ENCODE data around the gene MIER1. TPM values are rescaled to one million over a fixed set of nuclear protein-coding genes. Genes with fewer than 3 reads are reported as not detected.

The MIER1 gene
- total RNA-seq, 4 donors from 2014 or later: 37.2 to 52.1 (median 43.3) TPM

DNA sequence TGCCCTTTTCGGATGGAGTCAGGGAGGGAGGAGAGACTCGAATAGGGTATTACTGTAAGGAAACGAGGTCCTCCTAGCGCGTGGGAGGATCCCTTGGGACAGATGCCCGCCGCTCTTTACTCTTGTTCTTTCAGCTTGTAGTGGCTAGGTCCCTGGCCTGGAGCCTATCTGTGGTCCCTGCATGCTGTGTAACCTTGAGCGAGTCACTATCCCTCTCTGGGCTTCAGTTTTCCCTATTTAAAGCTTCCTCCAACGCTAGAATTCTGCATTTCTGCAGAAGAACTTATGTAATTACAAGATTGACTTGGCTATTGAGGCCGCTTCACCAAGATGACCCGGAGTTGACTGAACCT lies 744 bp downstream of the MIER1 start:
- WGBS, 2 donors: 7% methylated on average over 11 of the region's 11 CpGs
- Histone ChIP-seq H3K36me3 (no peaks in the 10 kb centered on the region), H3K4me1 (peaks cover 18 to 28% of the 10 kb centered on the region in 2 donors), H3K9me3 (no peaks in the 10 kb centered on the region), H3K27ac (peak overlapping the region; percentile 78 to 90 (median 86)), H3K27me3 (no peaks in the 10 kb centered on the region), H3K4me3 (replicated peaks in 1 of 3) (peak overlapping the region in 2 of 3 donors; percentile 33 to 69)
- no peak for TF ChIP-seq POLR2A (IDR thresholded peaks at IDR 0.05)
- TF ChIP-seq, protein P1, sequence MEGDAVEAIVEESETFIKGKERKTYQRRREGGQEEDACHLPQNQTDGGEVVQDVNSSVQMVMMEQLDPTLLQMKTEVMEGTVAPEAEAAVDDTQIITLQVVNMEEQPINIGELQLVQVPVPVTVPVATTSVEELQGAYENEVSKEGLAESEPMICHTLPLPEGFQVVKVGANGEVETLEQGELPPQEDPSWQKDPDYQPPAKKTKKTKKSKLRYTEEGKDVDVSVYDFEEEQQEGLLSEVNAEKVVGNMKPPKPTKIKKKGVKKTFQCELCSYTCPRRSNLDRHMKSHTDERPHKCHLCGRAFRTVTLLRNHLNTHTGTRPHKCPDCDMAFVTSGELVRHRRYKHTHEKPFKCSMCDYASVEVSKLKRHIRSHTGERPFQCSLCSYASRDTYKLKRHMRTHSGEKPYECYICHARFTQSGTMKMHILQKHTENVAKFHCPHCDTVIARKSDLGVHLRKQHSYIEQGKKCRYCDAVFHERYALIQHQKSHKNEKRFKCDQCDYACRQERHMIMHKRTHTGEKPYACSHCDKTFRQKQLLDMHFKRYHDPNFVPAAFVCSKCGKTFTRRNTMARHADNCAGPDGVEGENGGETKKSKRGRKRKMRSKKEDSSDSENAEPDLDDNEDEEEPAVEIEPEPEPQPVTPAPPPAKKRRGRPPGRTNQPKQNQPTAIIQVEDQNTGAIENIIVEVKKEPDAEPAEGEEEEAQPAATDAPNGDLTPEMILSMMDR (IDR thresholded peaks at IDR 0.05): peak in 1 of 6 experiments; percentile 1
- intact Hi-C loops (cut with DNase I): no loop called here
- DNase-seq: no peak

DNA sequence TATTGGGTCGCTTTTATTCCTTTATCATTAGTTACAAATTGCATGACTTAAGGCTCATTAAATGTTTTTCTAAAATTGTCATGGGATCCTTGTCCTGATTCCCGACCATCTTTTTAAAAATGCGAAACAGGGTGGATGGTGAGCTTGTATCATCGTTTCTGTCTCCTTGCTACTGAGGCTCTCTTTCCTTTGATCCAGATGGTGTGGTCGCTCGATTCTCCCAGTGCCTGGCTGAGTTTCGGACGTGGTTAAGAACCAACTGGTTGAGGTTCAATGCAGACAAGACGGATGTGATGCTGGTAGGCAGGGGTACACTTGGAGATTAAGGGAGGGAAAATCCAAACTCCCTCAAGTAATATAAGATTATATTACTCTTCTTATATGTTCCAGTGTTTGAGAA lies 1.2 kb downstream of the MIER1 start:
- peaks cover 18 to 28% of the 10 kb centered on the region in 2 donors for H3K4me1 ChIP-seq
- peak overlapping the region in 2 of 3 donors; percentile 33 to 69 for H3K4me3 ChIP-seq (replicated peaks in 1 of 3)
- H3K9me3 ChIP-seq: no peaks in the 10 kb centered on the region
- H3K27me3 ChIP-seq: no peaks in the 10 kb centered on the region
- peak overlapping the region; percentile 78 to 90 (median 86) for H3K27ac ChIP-seq
- no peaks in the 10 kb centered on the region for H3K36me3 ChIP-seq
- no peak for DNase-seq
- intact Hi-C loops (cut with DNase I): no loop called here
- 38 to 40% methylated on average over 9 of the region's 9 CpGs for WGBS, 2 donors
- no peak for TF ChIP-seq POLR2A (IDR thresholded peaks at IDR 0.05)
- TF ChIP-seq, protein P1 (IDR thresholded peaks at IDR 0.05): no peak

DNA sequence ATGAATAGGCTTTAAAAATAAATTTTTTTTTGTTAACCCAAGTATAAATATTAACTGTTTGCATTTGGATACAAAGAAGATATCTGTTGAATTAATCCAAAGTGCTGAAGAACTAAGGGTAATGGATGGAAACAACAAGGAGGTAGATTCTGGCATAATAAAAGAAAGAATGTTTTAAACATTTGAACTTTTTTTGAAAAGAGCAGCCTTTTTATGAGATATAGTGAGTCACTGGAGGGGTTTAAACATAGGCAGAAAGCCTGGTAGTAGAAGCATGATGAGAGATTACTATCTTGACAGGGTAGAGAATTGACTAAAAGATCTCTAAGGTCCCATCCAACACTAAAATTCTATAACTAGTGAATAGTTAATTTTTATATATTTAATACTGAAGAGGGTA lies 2.7 kb downstream of the MIER1 start:
- TF ChIP-seq, protein P1 (IDR thresholded peaks at IDR 0.05): no peak
- H3K4me1 ChIP-seq: peaks cover 28 to 38% of the 10 kb centered on the region in 2 donors
- DNase-seq: no peak
- no peak overlapping the region for H3K4me3 ChIP-seq (replicated peaks in 1 of 3)
- no peak overlapping the region for H3K27ac ChIP-seq
- H3K27me3 ChIP-seq: no peaks in the 10 kb centered on the region
- intact Hi-C loops (cut with DNase I): no loop called here
- H3K36me3 ChIP-seq: no peaks in the 10 kb centered on the region
- no peaks in the 10 kb centered on the region for H3K9me3 ChIP-seq

DNA sequence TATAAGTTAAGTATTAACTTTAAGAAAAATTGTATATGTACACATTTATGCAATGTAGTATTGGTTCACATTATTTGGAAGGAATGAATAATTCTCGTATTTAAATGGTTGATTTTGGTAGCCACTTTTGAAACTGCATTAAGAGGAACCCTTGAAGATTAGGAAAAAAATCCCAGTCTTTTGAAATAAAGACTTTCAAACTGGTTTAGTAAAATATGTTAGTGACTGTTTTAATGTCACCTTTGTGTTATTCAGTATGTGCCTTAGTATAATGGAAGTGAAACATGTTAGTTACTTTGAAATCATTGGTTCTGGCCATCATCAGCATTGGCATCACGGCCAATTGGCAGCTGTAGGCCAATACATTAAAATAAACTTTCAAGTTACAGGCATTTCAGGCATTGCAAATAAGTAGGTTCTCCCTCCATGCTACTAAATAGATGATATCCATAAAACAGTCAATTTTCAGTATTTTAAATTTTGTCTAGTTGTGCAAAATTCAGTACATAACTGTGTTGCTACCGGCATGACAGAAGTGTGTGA lies 4.4 kb downstream of the MIER1 start:
- intact Hi-C loops (cut with DNase I): no loop called here

DNA sequence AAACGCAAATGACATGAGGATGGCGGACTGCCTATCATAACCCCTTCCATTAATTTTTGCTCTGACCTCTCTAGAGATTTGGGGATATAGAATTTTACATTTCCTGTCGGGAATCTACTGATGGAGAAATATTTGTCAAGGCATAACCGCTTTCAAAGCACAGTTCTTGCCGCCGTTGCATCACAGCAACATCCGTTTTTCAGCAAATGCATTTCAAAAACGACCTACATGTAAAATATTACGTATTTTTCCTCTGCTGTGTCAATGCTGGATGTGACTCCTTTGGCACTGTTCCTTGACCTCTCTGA lies 4.9 kb downstream of the MIER1 start:
- no peaks in the 10 kb centered on the region for H3K9me3 ChIP-seq
- H3K4me1 ChIP-seq: peaks cover 30 to 33% of the 10 kb centered on the region in 2 donors
- H3K36me3 ChIP-seq: no peaks in the 10 kb centered on the region
- intact Hi-C loops (cut with DNase I): no loop called here
- 26 to 32% methylated on average over 9 of the region's 9 CpGs for WGBS, 2 donors
- no peaks in the 10 kb centered on the region for H3K27me3 ChIP-seq
- peak overlapping the region in 2 of 3 donors; percentile 77 to 87 for H3K4me3 ChIP-seq (replicated peaks in 1 of 3)
- TF ChIP-seq, protein P1 (IDR thresholded peaks at IDR 0.05): no peak
- TF ChIP-seq POLR2A (IDR thresholded peaks at IDR 0.05): no peak
- DNase-seq: no peak
- H3K27ac ChIP-seq: peak overlapping the region; percentile 89 to 97 (median 94)

More for the DNA sequence above, 4.4 kb downstream of the MIER1 start:
- H3K27ac ChIP-seq: peak overlapping the region; percentile 89 to 97 (median 94)
- no peaks in the 10 kb centered on the region for H3K36me3 ChIP-seq
- H3K4me3 ChIP-seq (replicated peaks in 1 of 3): peak overlapping the region in 1 of 3 donors; percentile 77
- WGBS, 2 donors: 72 to 74% methylated on average over 3 of the region's 3 CpGs
- DNase-seq: no peak
- no peaks in the 10 kb centered on the region for H3K9me3 ChIP-seq
- H3K4me1 ChIP-seq: peaks cover 30 to 32% of the 10 kb centered on the region in 2 donors
- TF ChIP-seq, protein P1 (IDR thresholded peaks at IDR 0.05): no peak
- TF ChIP-seq POLR2A (IDR thresholded peaks at IDR 0.05): no peak
- H3K27me3 ChIP-seq: no peaks in the 10 kb centered on the region
